Esophagus squamous epithelium (tissue), 4 donors: ENCODE results near the gene LRRC17.

Source experiments
- CTCF ChIP-seq, 6 experiments: fragments of 450-650 bp in 4 of 6; fragments of 200-600 bp in 2 of 6; sonication (generic) in 2 of 6; IDR thresholded peaks; one replicate each; pipeline ENCODE4 v1.5.1; 2016 to 2019; ENCODE audit warnings: antibody characterized with exemption in 6 of 6, mild to moderate bottlenecking in 4 of 6, moderate library complexity in 4 of 6
- POLR2A ChIP-seq, 4 donors: fragments of 450-650 bp; IDR thresholded peaks; one replicate each; pipeline ENCODE4 v1.6.1; 2017; ENCODE audit warnings: antibody characterized with exemption in 4 of 4, mild to moderate bottlenecking in 4 of 4, moderate library complexity in 3 of 4

- TF ChIP-seq CTCF (IDR thresholded peaks at IDR 0.05) = no peak
- no peak for TF ChIP-seq POLR2A (IDR thresholded peaks at IDR 0.05)
These were observed 63.1 kb downstream of the LRRC17 start for GRCh38 chr7:102975854-102976253.
